HAP-1 (cell line): ENCODE results near the gene NME9.

Experiments
- DNase-seq, 2 experiments: peaks; one replicate each; pipeline ENCODE4 v3.0.0-alpha.2; 2016 to 2020; ENCODE audit warnings: low spot score in 2 of 2
- H3K27me3 ChIP-seq: fragments of 250-450 bp; sonication (Bioruptor Pico); 2 replicates; pipeline ENCODE4 v1.5.1; 2020; ENCODE audit warnings: low read depth, mild to moderate bottlenecking, moderate library complexity
- H3K36me3 ChIP-seq: fragments of 250-450 bp; sonication (Bioruptor Pico); replicated peaks from 2 replicates; pipeline ENCODE4 v1.5.1; 2020; ENCODE audit warnings: mild to moderate bottlenecking
- H3K4me1 ChIP-seq: fragments of 250-450 bp; sonication (Bioruptor Pico); 2 replicates; pipeline ENCODE4 v1.5.1; 2020; ENCODE audit warnings: mild to moderate bottlenecking
- H3K4me3 ChIP-seq: fragments of 250-450 bp; sonication (Bioruptor Pico); 2 replicates; pipeline ENCODE4 v1.5.1; 2020; ENCODE audit warnings: mild to moderate bottlenecking, moderate library complexity
- H3K9me3 ChIP-seq: fragments of 250-450 bp; sonication (Bioruptor Pico); 2 replicates; pipeline ENCODE4 v1.5.1; 2020; ENCODE audit warnings: mild to moderate bottlenecking, moderate library complexity
- in situ Hi-C: fragments of 300-500 bp; cut with MboI; formaldehyde crosslinking; loops from 3 replicates; pipeline ENCODE4 v1.14.3; 2020; ENCODE audit warnings: low sequenced_read_pairs, inconsistent platforms, mixed read lengths

The NME9 gene

DNA sequence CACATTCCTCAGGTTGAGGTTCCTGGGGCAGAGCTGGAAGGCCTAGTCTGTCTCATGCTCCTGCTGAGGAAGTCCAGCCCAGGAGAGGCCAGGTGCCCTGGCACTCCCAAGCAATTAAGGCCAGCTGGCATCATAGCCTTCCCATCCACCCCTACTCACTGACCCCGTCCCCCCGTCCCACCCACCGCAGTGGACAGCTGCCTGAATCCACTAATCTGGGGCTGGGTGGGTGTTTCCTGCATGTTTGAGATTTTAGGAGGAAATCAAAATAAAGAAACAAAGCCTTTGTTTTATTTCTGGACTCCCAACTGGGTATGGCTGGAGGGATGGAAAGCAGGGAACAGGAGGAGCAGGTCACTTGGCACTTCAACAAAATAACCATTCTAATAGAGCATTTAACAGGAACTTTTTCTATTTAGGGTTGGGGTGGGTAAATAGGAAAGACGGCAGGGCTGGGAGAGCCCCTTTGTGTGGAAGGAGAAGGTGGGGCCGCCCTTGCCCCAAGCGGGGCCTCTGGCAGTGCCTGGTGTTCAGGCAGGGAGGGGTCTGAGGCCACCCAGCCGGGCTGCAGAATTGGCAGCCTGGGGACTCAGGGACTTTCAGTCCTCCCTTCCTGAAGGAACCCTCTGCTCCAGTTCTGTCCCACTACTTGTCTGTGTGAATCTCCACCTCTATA is 27.2 kb upstream of the NME9 start:
- H3K36me3 ChIP-seq = no peaks in the 10 kb centered on the region
- no peaks in the 10 kb centered on the region for H3K9me3 ChIP-seq
- H3K4me1 ChIP-seq = no peaks in the 10 kb centered on the region
- in situ Hi-C loops = no loop called here
- H3K27me3 ChIP-seq = no peaks in the 10 kb centered on the region
- no peak for DNase-seq
- H3K4me3 ChIP-seq = no peak overlapping the region

DNA sequence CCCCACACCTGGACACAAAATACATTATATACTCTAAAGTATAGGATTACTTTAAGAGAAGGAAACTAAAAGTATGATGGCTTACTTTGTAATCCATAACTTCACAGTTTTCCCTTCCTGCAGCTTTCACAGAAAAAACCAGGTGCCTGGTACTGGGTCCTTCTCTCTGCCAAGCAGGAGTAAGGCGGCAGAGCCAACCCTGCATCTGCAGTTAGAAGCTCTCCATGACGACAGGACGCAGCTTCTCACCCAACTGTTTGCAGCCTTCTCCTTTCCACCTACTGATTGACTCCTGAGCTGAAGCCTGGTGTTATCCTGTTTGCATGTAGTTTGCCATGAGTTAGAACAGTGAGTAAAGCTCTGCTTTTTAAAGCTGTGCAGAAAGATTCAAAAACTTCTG is 25.4 kb upstream of the NME9 start:
- Histone ChIP-seq H3K36me3 (no peaks in the 10 kb centered on the region), H3K9me3 (no peaks in the 10 kb centered on the region)
- in situ Hi-C loops = no loop called here

DNA sequence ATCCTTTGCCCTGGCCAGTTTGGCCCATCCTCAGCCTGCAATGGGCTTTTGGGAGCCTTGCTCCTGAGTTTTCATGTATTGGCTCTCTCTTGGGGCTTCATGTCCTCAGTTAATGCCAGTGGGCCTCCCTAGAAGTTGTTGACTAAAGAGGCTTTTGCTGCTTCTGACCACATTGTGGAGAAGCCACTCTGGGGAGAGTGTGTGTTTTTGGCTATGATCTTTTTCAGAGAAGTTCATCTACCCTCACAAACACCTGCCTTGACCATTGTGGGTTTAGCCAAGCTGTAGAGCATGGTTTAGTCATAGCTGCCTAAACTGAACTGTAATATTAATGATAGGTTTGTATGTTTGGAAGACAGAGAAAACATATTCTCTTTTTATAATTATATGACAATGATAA is 24.7 kb upstream of the NME9 start:
- in situ Hi-C loops = no loop called here

More for the DNA sequence above, 25.4 kb upstream of the NME9 start:
- H3K4me1 ChIP-seq = no peaks in the 10 kb centered on the region
- H3K27me3 ChIP-seq = no peaks in the 10 kb centered on the region
- DNase-seq = no peak
- no peak overlapping the region for H3K4me3 ChIP-seq

DNA sequence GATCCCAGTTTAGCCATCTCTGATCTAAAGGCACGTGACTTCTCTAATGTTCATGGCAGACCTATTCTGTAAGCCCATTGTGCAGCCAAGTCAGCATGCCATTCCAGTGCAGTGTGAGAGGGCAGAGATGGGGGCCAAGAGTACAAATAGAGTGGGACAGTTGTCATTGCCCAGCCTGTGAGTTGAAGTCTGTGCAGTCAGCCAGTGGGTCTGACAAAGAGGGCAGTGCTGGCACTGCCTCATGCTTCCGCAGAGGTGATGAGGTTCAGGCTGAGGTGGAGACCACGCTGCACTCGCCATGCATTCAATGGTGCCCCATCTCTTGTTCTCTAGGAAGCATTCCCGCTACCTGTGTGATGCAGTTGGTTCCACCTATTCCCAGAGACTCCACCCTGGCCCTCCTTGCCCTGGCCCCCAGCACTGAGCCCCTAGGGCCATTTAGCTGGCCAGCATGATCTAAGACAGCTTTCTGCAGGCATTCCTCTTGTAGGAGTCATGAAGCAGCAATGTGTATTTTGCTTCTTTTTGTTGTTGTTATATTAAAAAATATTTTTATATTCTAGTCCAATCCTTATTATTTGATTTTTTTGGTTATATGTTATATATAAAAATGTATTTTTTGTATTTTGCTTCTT is 22.4 kb upstream of the NME9 start:
- H3K27me3 ChIP-seq = no peaks in the 10 kb centered on the region
- peaks cover 8% of the 10 kb centered on the region for H3K4me1 ChIP-seq
- no peaks in the 10 kb centered on the region for H3K36me3 ChIP-seq
- H3K9me3 ChIP-seq = no peaks in the 10 kb centered on the region
- no peak overlapping the region for H3K4me3 ChIP-seq
- DNase-seq = no peak
- in situ Hi-C loops = no loop called here

More for the DNA sequence above, 24.7 kb upstream of the NME9 start:
- H3K4me3 ChIP-seq = no peak overlapping the region
- H3K9me3 ChIP-seq = no peaks in the 10 kb centered on the region
- no peaks in the 10 kb centered on the region for H3K36me3 ChIP-seq
- H3K27me3 ChIP-seq = no peaks in the 10 kb centered on the region
- no peak for DNase-seq
- no peaks in the 10 kb centered on the region; the same call in 1 of the 2 replicates for H3K4me1 ChIP-seq

DNA sequence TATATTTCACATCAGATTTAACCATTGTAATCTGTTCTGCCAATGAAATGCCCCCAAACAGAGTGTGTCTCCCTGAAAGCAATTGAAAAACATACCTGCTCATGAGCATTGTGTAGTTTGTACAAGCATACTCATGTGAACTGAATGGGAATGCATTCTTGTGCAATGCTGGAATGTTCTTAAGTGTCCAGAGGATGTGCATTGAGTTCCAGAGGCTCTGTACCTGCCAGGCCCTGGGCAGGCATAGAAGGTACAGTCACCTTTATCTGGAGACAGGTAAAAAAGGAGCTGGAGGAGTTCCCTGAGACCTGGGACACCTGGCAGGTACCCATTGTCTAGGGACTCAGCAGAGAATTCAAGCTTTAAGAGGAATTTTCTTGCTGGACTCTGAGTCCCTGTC is 21.5 kb upstream of the NME9 start:
- Histone ChIP-seq H3K9me3 (no peaks in the 10 kb centered on the region), H3K27me3 (no peaks in the 10 kb centered on the region), H3K4me1 (peaks cover 8% of the 10 kb centered on the region), H3K4me3 (no peak overlapping the region), H3K36me3 (no peaks in the 10 kb centered on the region)
- in situ Hi-C loops = no loop called here
- no peak for DNase-seq

DNA sequence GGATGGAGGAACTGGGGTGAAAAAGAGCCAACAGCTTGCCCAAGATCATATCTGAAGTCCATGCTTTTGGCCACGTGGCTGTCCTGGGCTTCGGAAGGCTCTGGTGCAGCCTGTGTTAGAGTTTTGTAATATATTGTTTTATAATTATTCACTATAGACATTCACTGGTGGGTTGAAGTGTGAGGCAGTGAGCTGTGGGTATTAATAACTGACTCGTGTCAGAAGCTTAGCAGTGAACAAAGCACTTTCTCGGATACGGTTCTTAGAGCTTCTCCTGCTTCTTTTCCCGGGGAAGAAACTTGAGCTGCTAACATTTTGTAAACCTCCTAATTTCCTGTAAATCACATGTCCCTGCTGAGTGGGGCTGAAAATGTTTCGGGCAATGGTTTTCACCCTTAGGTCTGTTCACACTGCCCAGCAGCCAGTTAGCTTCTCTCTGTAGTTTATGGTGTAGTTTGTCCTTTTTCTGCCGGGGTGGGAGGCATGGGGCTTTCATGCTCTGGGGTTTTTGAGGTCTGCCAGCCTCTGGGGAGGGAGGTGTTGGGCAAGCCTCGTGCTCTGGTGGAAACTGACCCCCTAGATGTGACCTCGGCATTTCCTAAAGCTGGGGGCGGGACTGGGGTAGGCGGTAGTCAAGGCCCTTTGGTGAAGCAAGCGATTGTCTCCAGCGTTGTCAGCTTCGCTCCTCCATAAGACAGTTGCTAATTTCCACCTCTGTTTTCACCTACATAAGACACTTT is 20.4 kb upstream of the NME9 start:
- no peak for DNase-seq
- H3K36me3 ChIP-seq = no peaks in the 10 kb centered on the region
- H3K4me3 ChIP-seq = no peak overlapping the region

DNA sequence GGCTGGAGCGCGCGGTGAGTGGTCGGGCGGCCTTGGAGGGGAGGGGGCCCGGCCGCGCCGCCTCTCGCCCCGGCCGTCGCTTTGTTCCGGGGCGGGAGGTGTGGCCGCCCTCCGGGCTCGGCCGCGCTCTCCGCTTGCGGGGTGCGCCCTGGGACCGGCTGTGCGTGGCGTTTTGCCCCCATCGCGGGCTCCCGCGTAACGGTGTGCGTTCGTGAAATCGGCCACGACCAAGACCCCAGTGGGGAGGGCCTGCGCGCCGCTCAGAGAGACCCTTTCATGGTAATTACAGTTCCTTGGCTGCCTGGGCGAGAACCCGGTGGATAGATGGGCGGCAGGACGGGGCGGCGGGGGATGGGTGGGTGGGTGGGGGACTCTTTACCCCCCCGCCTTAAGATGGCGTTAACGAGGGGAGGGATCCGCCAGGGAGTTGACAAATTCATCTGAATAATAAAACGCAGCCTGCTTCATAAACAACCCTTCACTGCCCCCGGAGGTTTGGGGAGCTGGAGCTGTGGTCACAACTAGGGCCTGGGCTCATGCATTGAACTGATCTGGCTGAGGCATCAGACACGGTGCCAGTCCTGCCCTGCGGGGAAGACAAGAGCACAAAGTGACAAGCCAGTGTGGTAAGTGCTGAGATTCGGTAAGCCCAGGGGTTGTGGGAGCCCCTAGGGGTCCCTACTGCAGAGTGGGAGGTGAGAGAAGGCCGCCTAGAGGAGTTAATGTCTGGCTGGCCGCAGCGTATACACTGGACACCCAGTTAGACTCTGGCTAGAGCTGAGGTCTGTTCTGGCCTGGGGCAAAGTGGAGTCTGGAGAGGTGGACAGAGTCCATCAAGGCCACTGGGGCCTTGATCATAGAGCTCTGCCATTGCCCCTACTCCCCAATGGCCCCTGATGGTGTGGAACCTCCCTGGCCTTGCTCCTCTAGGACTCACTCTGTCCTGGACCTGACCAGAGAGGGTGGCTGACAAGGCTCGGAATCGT is 19.4 kb upstream of the NME9 start:
- DNase-seq = peak in 1 of 2 experiments; percentile 52
- Histone ChIP-seq H3K9me3 (no peaks in the 10 kb centered on the region), H3K4me3 (peak overlapping the region; percentile 44), H3K4me1 (peaks cover 8% of the 10 kb centered on the region), H3K36me3 (no peaks in the 10 kb centered on the region), H3K27me3 (no peaks in the 10 kb centered on the region)
- in situ Hi-C loops = no loop called here

More for the DNA sequence above, 20.4 kb upstream of the NME9 start:
- H3K27me3 ChIP-seq = no peaks in the 10 kb centered on the region
- peaks cover 8% of the 10 kb centered on the region for H3K4me1 ChIP-seq
- H3K9me3 ChIP-seq = no peaks in the 10 kb centered on the region
- in situ Hi-C loops = no loop called here

DNA sequence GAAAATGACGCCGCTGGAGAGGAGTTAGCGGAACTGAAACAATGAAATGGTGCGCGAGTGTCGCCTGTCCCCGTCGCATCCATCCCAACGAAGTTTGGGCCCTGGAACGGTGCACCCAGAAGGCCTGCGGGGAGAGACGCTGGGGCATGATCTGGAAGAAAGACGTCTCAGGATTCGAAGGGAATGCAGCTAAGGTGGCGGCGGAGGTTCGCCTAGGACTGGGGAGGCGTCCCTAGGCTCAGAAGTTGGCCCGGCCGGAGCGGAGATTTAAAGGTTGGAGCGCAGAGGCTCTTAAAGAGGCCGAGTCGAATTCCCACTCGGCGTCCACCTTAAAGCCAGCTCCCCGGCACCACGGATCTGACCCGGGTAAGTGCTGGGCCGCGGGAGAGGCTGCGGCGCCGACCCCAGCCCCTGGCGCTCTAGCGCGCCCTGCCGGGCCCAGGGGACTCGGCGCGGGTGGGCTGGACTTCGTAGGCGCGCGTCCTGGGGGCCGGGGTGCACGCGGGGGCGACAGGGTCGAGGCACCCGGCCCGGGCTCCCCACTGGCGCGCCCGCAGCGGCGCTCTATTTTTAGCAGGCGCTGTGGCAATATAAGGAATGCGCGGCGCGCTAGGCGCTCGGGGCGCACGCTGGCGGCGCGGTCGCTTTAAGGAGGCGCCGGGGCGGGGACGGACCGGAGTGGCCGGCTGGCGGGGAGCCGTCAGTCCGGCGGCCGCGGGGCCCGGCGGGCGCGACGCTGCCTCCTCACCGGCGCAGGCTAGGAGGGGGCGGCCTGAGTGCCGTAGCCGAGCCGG is 18.5 kb upstream of the NME9 start, which contains the start of gene MRAS:
Gene MRAS (plus strand): TSS at position 620 of the 794 bp plus-strand sequence. CDS start 24,305 bp downstream, outside the sequence.
- no peaks in the 10 kb centered on the region for H3K9me3 ChIP-seq
- no peaks in the 10 kb centered on the region for H3K27me3 ChIP-seq
- DNase-seq = peak; percentile 53 to 73
- no peaks in the 10 kb centered on the region for H3K36me3 ChIP-seq
- peak within 1 kb of the TSS; percentile 44 for H3K4me3 ChIP-seq
- peaks cover 8% of the 10 kb centered on the region for H3K4me1 ChIP-seq
- in situ Hi-C loops = no loop called here

DNA sequence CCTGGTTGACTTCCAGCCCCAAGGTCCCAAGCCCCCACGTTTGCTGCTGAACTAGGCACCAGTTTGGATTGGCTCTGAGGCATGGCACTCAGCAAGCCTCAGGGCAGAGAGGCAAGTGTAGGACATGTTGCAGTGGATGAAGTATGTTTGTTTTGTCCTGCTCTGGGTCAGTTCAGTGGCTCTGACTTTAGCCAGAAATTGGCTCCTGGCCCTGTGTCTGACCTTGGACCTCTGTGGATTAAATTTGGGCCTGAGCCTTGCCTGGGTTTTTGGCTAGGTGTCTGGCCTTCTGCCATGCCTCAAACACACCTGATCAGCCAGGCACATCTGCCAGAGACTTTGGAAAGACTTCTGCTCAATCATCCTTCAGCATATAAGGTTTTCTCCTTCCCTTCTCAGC is 15.1 kb upstream of the NME9 start:
- peaks cover 8% of the 10 kb centered on the region for H3K4me1 ChIP-seq
- no peak for DNase-seq
- in situ Hi-C loops = no loop called here
- H3K4me3 ChIP-seq = no peak overlapping the region
- H3K9me3 ChIP-seq = no peaks in the 10 kb centered on the region
- H3K27me3 ChIP-seq = no peaks in the 10 kb centered on the region
- no peaks in the 10 kb centered on the region for H3K36me3 ChIP-seq

DNA sequence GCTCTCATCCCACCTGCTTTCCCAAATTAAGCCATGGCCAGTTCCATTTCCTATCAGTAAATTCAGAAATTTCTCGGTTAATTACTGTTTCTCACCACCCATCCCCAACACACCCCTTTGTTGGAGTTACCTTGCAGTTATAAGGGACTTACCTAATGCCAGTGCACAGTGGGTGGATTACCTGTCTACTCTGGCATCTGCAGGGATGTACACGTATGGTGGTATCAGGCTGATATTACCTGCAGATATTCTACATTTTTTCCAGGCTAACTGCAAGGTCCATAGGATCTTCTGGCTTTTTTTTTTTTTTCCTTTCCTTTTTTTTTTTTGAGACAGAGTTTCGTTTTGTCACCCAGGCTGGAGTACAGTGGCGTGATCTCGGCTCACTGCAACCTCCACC is 10.9 kb upstream of the NME9 start:
- peaks cover 2% of the 10 kb centered on the region; the same call in 1 of the 2 replicates for H3K4me1 ChIP-seq
- no peaks in the 10 kb centered on the region for H3K36me3 ChIP-seq
- in situ Hi-C loops = no loop called here
- no peaks in the 10 kb centered on the region for H3K27me3 ChIP-seq
- H3K4me3 ChIP-seq = no peak overlapping the region
- no peak for DNase-seq
- H3K9me3 ChIP-seq = no peaks in the 10 kb centered on the region

DNA sequence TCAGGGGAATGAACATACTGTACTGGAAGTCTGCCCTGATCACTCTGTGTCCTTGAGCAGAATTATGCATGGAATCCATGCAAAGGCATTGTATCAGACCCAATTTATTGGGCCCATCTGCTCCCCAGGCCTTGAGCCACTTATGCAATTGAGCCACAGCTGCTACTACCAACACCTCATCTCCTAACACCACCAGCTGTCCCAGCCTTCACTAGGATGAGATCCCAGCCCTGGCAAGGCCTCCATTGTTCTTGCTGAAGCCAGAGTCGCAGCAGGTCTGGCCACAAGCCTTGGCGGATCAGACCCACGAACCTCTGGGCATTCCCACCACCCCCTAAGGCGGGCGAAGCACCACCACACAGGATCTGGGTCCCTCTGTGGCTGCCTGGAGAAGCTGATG is 9.2 kb upstream of the NME9 start:
- no peaks in the 10 kb centered on the region for H3K27me3 ChIP-seq
- H3K4me3 ChIP-seq = no peak overlapping the region
- no peaks in the 10 kb centered on the region for H3K9me3 ChIP-seq
- H3K4me1 ChIP-seq = peaks cover 2% of the 10 kb centered on the region; the same call in 1 of the 2 replicates
- in situ Hi-C loops = no loop called here
- no peaks in the 10 kb centered on the region for H3K36me3 ChIP-seq
- DNase-seq = no peak

DNA sequence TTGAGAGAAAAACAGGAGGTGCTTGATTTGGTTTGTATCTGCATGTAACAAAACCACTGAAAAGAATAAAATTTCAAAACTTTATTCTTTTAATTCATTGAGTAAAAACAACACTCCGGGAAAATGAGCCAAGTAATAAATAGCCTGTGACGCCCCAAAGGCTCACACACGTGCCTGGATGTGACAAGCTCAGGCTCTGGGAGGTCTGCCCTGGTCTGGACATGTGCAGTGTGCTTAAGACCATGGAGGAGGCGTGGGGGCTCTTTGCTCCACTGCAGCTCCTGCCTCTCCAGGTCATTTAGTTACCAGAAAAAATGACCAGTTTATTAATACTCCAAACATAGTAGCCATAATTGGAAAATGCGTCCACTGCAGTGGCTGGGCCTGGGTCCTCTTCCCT is 8.6 kb upstream of the NME9 start:
- Histone ChIP-seq H3K27me3 (no peaks in the 10 kb centered on the region), H3K36me3 (no peaks in the 10 kb centered on the region), H3K4me3 (no peak overlapping the region), H3K9me3 (no peaks in the 10 kb centered on the region), H3K4me1 (peaks cover 2% of the 10 kb centered on the region; the same call in 1 of the 2 replicates)
- DNase-seq = no peak
- in situ Hi-C loops = no loop called here
